GM12874 (cell line): ENCODE data around the gene SLC9A8.

Experiments used
- CTCF ChIP-seq: IDR thresholded peaks from 2 replicates; pipeline ENCODE4 v1.5.1; 2011; ENCODE audit warnings: low read depth, mild to moderate bottlenecking, control low read depth, low read length, moderate library complexity; ENCODE audit not compliant: insufficient read depth

The SLC9A8 gene

DNA sequence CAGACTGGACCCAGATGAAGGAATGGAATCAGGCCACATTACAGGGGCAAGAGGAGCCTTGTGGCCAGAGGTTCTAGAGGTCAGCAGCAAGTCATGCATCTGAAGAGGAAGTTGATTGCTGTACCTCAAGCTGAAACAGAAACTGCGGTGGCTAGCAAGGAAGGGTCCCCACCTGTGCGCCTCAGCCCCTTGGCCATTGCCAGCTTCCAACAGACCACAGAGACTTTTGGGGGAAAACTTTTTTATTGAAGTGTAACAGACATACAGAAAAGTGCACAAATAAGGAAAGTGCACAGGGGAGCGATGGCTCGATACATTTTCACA lies 26.8 kb upstream of the SLC9A8 start:
- TF ChIP-seq CTCF: no peak

DNA sequence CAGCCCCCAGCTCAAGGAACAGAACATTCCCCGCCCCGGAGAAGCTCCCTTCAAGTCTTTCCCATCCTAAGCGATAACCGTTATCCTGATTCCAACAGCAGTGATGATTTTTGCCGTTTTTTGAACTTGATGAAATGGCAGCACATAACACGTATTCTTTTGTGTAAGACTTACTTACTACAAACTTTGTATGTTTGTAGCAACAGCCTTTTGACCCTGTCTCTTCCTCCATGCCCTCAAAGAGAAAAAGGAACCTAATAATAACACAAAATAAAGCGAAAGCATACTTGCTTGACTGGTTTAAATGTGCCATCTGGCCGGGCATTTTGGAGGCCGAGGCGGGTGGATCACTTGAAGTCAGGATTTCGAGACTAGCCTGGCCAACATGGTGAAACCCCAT lies 26.4 kb upstream of the SLC9A8 start:
- TF ChIP-seq CTCF: no peak

DNA sequence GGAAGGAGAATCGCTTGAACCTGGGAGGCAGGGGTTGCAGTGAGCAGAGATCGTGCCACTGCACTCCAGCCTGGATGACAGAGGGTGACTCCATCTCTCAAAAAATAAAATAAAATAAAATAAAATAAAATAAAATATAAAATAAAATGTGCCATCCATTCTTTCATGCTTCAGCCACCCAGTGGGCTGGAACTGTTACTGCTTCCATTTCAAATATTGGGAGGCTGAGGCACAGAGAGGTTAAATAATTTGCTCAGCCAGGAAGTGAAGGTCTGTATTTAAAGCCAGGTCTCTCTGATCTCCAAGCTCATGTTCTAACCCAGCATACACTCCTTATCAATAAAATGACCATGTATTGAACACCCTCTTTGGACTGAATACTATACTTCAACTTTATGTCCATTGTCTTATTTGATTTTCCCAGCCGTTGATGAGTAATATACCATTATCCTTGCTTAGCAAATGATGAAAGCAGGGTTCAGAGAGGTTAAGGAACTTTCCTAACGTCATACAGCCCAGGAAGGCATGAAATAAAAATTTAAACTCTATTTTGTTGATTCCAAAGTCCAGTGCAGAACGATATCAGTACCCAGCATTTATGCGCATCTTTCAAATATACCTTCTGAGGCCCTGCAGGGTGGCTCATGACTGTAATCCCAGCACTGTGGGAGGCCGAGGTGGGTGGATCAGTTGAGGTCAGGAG lies 25.8 kb upstream of the SLC9A8 start:
- TF ChIP-seq CTCF: 0 out of 2 replicates have a peak, but pooled peaks have one; percentile 13

GRCh38 chr20:49787371-49788357 lies 25.0 kb upstream of the SLC9A8 start:
- no peak for TF ChIP-seq CTCF

DNA sequence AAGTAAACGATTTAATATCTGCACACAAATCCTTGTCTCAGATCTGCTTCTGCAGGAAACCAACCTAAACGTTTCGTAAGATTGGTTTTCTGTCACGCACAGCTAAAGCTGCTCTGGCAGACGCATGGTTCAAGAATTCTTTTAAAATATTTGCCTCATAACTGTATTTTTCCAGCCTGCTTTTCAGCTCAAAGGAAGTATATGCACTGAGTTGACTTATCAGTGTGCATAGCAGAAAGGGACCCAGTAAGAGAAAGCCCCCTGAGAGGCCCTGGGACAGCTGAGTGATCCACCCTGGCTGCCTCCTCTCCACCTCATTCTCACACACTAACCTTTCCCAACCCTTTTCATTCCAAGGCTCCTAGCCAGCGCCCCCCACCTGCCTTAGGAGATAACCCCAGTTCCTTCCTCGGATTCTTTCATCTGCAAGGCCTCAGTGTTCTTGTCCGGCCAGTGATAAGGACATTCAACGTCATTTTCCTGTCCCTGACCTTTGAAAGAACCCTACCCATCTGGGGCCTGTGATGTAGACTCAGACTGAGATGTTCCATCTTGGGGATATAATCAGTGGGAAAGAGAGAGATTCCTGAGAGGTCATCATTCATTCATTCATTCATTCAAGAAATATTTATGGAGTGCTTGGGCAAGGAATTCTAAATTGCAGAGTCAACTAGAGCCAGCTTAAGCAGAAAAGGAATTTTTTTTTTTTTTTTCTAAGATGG lies 22.4 kb upstream of the SLC9A8 start:
- no peak for TF ChIP-seq CTCF

DNA sequence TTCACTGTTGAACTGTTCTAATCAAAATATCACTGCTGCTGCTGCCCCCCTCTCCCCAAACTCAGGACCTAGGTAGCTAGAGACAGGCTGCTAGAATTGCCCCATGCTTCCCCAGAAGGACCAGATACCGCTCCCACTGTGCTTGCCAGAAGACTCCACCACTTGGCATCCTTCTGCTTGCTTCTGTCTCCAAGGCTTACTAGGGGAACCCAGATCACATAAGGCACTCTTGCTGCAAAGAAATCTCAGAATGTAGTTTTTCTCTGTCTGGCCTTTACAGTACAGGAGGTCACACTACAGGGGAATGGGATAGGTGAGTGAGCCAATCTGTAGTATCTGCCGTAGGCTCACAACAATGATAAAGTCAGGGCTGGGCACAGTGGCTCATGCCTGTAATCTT lies 21.5 kb upstream of the SLC9A8 start:
- TF ChIP-seq CTCF: no peak

DNA sequence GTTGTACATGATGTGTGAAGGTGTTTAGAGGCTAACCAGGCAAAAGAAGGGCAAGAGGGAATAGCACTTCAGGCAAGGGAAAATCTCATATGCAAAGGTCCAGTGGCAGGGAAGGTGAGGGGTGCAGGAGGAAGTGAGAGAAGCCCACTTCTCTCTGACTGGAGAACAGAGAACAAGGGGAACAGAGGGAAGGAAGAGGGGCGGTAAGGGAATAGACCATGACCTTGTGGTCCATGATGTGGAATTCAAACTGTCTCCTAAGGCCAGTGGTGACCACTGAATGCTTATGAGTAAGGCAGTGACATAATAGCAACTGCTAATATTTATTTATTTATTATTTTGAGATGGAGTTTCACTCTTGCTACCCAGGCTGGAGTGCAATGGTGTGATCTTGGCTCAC lies 20.6 kb upstream of the SLC9A8 start:
- no peak for TF ChIP-seq CTCF
